HTERT RPE-1 (cell line): ENCODE results near the gene RPS6KL1.

Experiments used
- in situ Hi-C: fragments of 300-500 bp; cut with MboI; formaldehyde crosslinking; loops from 4 replicates; pipeline ENCODE4 v1.14.3; 2020; ENCODE audit warnings: low sequenced_read_pairs

Gene RPS6KL1

DNA sequence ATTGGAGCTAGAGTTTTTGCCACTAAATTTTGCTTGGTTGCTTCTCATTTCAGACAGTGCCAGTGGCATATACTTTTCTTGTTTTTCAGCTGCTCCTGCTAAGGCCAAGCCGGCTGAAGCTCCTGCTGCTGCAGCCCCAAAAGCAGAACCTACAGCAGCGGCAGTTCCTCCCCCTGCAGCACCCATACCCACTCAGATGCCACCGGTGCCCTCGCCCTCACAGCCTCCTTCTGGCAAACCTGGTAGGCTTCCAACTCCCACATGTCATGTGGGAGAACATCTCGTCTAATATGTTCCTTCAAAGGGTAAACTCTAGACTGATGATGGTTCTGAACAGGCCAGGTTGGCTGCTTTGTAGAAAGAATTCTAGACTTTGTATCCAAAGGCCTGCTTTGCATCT, 30.3 kb downstream of the RPS6KL1 start:
- in situ Hi-C loops, result no loop called here

DNA sequence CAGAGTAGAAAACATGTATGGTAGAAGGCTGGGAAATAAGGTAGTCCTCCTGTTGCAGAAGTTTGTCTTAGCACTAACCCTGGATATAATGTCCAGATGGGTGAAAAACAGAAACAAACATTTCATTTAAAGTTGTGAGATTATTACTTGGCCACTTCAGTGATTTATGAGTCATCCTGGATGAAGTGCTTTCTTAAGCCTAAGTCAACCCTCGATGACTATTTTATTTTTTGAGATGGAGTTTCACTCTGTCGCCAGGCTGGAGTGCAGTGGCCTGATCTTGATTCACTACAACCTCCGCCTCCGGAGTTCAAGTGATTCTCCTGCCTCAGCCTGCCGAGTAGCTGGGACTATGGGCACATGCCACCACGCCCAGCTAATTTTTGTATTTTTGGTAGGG, 31.2 kb downstream of the RPS6KL1 start:
- in situ Hi-C loops, result no loop called here

DNA sequence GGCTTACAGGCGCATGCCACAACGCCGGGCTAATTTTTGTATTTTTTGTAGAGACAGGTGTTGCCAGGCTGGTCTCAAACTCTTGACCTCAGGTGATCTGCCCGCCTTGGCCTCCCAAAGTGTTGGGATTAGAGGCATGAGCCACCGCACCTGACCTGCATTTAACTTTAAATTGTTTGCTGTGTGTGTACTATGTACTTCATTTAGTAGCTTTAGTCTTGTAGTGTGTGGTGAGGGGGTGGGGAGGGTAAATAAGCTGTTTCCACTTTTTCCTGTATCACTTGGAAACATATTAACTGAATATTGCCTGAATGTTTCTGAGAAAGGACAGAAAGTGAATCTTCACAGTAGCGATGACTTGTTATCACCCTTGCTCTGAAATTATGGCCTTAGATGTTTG, 32.8 kb downstream of the RPS6KL1 start:
- in situ Hi-C loops, result no loop called here

DNA sequence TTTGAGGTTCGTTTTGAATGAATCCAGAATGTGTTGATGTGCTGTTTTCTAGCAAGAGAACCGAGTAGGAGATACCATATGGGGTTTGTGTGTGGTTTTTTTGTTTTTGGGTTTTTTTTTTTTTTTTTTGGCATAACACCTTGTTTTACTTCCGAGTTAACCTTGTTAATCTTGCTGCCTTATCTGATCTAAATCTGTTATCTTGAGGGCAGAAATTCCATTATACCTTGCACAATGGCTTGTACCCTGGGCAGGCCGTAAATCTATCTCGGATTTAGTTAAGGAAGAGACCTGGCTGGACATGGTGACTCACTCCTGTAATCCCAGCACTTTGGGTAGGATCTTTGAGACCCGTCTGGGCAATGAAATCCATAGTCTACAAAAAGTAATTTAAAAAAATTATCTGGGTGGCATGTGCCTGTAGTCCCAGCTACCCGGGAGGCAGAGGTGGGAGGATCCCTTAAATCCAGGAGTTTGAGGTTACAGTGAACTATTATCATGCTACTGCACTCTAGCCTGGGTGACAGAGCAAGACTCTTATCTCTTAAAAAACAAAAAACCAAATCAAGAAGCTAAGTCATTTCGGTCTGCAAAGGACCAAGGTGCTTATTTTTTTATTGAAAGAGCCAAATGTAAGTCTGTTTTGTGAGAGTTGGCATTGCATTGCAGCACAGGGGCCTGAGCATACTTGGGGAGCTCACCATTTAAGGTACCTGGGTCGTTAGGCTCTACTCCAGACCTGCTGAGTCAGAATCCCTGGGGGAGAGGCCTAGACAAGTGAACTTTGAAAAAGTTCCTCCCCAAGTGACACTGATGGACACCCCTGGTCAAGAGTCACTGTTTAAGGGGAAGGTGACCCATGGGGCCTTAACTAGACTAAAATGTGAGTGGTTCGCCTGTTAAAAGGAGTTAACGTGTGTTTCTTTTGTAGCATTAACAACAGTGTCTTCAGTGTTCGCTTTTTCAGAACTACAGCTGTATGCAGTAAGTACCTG, 34.6 kb downstream of the RPS6KL1 start:
- in situ Hi-C loops, result no loop called here

DNA sequence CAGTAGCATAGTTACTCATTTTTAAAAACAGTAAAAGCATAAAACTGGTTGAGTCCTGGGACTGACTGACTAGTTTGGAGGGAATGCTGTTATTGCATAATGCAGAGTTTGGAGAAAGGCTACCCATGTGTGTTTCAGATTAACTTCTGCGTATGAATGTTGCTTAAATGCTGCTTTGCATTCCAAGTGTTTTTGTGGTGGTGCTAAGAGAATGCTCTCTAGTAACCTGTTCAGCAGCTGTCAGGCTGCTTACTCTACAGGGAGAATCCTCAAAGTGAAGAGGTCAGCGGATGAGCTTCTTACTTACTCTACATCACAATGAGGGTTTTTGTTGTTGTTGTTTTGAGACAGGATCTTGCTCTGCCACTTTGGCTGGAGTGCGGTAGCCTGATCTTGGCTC, 37.1 kb downstream of the RPS6KL1 start:
- in situ Hi-C loops, result no loop called here

DNA sequence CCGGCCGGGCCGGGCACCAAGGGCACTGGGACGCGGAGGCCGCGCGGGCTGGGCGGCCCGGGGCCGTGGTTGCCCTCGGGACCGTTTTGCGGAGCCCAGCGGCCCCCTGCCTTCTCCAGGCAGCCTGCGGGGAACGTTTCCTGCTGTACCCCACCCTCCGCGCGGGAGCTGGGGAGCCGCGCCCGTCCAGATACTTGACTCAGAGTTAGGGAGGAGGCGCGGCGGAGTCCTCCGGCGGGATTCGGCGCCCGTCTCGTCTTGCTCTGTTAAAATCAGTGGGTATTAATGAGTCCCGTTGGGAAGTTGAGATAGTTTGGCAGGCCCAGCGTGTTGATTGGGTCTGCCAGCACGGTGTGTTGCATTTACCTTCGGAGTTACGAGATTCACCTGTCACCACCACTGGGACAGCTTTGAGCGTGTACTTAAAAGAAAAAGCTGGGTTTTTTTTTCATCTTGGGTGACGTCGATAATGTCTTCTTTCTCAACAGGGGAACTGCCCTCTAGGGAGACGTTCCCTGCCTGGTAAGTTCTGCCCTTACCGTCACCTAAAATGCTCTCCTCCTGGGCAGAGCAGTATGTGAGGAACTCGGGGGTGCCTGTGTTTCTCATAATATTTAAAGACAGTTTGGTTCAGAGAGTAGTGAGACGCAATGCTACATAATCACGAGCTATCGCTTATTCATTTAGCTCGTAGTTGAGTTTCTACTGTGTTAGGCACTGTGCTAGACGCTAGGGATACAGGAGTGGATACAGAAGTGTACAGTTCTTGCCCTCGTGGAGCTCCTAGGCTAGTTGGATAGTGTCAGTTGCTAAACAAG, 40.7 kb downstream of the RPS6KL1 start:
- in situ Hi-C loops, result no loop called here

DNA sequence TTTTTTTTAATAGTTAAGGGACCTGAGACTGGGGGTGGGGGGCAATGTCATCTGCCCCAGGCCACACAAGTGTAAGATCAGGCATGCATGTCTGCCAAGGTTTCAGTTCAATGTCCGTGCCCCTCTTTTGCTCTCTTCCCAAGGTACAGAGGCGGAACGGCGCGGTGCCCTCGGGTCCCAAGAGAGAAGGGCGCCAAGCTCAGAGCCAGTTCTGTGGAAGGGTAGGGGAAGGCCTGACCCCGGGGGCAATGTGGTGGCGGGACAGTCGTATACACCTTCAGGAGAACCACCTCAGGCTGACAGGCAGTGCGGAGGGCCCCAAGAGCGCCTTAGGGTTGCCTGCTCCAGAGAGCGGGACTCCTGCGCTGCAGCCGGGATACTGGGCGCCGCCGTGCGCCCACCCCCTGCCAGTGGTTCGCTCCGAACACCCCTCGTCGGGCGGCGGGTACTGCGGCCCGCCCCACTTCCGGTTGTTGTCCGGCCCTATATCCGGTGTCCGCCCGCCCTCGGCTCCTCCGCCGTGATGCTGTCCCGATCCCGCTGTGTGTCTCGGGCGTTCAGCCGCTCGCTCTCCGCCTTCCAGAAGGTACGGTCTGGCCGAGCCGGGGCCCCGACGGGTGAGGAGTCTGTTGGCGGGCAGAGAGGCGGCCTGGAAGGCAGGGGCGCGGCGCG, 41.5 kb downstream of the RPS6KL1 start, which contains the start of gene DLST:
Gene DLST (plus strand): TSS at position 486 of the 672 bp plus-strand sequence. CDS start 38 bp downstream, at position 524.
- in situ Hi-C loops, result no loop called here

DNA sequence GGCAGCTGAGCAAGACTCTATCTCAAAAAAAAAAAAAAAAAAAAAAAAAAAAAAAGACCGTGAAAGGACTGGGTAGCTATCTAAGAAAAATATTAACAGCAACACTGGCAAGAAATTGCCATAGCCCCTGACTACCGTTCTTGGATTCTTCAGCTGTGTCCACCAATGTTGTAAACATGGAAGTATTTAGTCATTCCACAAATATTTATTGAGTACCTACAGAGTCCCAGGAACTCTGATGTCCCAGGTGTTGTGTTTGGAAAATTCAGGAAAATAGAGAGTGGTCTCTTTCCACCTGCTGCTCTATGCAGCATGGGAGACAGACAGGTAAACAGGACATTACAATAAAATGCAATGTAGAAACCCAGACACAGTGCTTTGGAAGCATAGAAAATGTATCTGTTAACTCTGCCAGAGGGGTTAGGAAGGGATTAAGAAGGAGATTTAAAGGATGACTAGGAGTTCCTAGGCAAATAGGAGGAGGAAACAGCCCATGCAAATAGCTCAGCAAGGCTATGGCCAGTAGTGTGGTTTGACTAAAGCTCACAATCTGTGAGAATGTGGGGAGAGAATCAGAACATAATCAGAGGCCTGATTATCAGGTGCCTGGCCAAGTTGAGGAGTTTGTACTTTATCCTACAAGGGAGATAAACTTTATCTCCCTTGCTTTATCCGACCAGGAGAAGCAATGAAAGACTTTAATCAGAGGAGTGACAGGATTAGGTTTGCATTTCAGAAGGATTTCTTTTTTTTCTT, 43.5 kb downstream of the RPS6KL1 start:
- in situ Hi-C loops, result no loop called here

DNA sequence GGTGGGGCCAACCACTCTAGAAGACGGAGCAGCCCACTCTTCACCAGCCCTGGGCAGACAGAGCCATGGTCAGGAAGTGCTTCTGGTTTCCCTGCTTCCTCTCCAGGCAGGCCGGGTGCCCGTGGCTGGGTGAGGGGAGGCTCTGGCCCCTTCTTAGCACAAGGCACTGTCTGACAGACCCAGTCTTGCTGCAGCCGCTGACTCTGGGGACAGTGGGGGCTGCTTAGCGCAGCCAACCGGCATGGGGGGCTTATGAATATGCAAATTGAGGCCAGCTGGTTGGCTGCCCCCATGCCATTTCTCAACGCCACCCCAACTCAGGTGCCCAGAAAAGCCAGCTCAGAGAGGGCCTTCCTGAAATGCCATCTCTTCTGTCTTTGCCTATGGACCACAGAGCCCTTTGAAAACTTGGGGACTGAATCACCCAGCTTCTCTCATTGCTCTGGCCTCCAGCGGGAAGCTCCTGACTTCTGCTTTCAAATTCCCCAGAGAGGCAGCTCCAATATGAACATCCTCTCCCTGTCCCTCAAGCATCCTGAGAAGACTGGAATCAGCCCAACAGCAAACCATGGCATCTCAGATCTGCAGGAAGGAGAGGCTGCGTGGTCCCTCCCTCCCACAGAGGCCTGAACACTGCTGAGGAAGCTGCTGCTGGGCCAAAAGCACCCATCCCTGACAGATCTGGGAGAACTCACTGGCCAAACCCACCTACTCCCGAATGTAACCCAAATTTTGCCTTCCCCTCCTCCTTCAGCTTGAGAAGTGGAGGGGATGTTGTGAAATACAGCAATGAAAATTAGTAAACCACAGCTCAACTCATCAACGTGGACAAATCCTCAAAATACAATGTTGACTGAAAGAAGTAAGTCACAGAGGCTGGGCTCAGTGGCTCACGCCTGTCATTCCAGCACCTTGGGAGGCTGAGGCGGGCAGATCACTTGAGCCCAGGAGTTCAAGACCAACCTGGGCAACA, 46.8 kb downstream of the RPS6KL1 start, which contains the start of gene PROX2:
Gene PROX2 (minus strand): TSS at position 205 of the 973 bp plus-strand sequence. CDS start 12,311 bp downstream, outside the sequence.
- in situ Hi-C loops, result no loop called here

DNA sequence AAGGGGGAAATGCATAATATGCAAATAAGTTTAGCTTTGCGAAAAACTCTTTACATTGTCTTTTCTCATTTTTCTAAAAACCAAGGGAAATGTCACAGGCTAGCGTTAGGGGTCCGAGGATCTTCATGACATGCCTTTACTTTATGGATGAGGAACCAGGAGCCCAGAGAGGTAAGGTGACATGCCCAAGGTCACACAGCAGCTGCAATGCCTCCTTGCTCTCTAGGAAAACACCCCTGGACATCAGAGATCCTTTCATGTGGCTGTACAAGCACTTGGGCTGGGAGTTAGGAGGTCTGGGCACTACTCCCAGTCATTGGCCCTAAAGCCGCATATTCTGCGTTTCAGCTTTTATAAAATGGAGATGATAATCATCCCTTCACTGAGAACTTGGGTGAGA, 47.9 kb downstream of the RPS6KL1 start:
- in situ Hi-C loops, result no loop called here

DNA sequence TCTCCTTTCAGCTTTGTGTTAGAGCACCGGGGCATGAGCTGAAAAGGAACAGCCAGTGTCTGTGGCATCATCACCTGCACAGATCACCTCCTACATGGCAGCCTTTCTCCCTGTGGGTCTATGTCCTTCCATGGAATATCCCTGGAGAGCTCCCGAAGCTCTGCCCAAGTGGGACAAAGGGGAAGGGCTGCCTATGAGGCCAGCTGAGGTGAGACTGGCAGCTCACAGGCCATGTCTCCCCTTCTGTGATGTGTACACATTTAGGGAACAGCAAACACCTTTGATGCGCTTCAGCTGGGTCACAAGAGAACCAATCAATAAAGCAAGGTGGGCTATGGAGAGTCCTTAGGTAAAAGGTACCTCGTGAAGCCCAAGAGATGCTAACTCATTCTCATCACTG, 51.2 kb downstream of the RPS6KL1 start:
- in situ Hi-C loops, result no loop called here

DNA sequence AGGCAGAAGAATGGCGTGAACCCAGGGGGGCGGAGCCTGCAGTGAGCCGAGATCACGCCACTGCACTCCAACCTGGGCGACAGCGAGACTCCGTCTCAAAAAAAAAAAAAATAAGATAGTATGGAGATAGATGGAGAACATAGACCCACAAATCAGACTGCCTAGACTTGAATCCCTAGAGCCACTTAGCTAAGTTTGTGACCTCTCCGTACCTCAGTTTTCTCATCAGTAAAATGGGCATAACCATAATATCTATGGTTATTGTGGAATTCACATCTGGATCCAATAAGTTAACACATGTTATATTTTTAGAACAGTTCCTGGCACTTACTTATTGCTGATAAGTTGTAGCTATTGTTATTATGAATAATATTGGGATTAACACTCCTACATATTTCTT, 54.3 kb downstream of the RPS6KL1 start:
- in situ Hi-C loops, result no loop called here

DNA sequence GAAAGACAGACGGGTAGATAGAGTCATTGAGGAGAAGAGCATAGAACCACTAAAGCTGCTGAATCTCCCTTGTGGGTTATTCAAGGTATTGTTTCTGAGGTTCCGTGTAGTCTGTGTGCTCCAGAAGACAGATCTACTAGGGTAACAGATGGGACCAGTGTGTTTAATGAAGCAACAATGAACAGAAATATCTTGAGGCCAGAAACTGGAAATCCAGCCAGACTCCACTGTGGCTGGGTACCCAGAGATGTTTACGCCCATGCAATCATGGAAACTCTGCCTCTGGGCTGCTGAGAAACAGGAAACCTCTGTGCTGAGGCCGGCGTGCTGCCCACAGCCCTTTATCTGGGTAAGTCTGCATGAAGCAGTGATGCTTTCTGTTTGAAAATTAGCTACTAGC, 55.4 kb downstream of the RPS6KL1 start:
- in situ Hi-C loops, result no loop called here

DNA sequence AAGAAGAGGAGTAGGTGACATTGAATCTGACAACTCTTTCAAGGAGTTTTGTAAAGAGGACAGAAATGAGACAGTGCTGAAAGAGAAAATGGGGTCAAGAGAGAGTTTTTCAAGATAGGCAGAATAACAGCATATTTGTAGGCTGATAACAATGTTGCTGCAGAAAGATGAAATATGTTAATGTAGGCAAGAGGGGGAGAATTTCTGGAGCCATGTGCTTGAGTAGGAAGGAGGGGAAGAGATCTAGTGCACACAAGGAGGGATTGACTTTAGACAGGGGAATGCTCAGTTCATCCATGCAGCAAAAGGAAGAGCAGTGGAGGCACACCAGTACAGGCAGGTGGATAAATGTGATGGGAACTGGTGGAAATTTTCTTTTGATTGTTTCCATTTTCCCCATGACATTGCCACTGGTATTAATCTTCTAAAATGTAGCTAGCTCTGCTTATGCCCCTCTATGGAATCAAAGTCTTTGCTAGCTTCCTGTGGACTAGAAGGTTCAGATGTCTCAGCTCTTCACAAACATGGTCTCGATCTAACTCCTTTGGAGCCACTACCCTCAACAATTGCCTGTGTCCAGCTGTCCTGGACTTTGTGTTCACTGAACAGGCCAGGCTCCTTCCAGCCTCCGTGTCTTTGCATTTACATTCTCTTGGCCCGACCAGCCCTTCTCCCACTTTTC, 56.2 kb downstream of the RPS6KL1 start:
- in situ Hi-C loops, result no loop called here

DNA sequence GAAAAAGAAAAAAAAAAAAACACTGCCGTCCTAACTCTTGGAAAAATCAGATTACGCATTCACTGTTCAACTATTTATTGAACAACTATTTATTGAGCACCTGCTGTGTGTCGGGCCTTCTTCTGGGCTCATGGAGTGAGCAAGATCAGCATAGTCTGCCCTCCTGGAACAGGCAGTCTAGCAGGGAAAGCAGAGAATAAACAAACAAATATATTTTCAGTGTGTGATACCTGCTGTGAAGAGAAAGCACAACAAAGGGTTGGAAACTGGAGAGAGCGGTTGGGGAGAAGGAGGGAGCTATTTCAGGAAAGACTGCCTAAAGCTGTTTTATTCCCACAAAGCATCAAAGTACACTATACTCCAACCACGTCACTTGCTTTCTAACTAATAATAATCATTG, 57.9 kb downstream of the RPS6KL1 start:
- in situ Hi-C loops, result no loop called here

DNA sequence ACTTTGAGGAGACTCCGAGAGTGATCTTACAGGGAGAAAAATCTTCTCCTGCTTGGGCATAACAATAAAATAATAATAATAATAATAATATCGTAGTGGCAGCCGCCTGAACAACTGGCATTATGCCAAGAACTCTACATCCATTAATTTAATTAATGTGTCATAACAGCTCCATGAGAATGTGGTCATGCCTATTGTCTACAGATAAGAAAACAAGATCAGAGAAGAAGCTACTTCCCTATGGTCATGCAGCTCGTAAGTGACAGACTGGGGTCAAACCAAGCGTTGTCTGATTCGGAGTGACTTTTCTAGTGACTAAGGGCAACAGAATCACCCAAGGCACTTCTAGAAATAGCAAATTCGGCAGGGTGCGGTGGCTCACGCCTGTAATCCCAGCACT, 58.9 kb downstream of the RPS6KL1 start:
- in situ Hi-C loops, result no loop called here

DNA sequence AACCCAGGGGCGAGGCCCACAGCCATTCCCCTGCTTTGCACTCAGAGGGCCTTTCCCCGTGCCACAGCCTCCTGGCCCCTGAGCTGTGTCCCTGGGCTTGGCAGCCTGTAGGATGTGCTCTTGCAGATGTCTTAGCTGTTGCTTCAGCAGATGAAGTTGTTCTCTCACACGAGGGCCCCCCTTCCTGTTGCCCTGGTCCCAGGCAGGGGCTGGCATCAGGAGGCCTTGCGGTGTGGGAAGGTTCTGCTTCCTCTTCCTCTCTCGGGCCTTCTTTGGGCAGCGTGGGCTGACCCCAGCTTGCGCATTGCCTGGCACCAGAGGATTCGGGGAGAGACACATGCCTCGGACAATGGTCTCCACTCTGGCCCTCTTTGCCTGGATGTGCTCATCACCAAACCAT, 59.8 kb downstream of the RPS6KL1 start:
- in situ Hi-C loops, result no loop called here

DNA sequence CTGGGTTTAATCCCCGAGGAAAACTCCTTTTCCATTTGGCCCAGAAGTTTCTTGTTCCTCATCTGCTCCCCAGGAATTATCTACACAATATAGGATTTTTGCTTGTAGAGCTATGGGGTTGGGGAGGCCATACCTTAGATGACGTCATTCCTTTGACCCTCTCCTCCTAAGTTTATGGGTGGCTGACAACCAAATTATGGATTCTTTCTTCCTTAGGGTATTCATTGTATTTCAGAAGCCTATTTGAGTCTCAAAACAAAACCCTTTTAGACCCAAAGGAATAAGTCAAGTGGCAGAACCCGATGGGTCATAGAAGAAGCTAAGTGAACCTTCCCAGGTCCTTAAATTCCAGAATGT, 61.3 kb downstream of the RPS6KL1 start:
- in situ Hi-C loops, result no loop called here
